Activated CD4-positive, alpha-beta memory T cell treated with anti-CD3 and anti-CD28 coated beads for 36 hours (primary cell): ENCODE results near the gene FAM107B. TPM values are rescaled to one million over a fixed set of nuclear protein-coding genes. Genes with fewer than 3 reads are reported as not detected.

Experiments used
- CTCF ChIA-PET: fragments of 350-600 bp; sonication (Branson Sonifier 250); formaldehyde crosslinking; loops from one replicate; lab custom pipeline; 2021; ENCODE audit warnings: antibody characterized with exemption, inconsistent platforms; lab: Charles Lee
- POLR2A ChIA-PET: fragments of 350-600 bp; sonication (Branson Sonifier 250); formaldehyde crosslinking; loops from one replicate; lab custom pipeline; 2021; ENCODE audit warnings: antibody characterized with exemption; lab: Charles Lee
- DNase-seq: peaks from one replicate; pipeline ENCODE4 v3.0.0-alpha.2; 2020
- H3K27ac Mint-ChIP-seq: one replicate; pipeline ENCODE4 v1.8.0; 2021; ENCODE audit warnings: mixed read lengths
- H3K27me3 Mint-ChIP-seq: one replicate; pipeline ENCODE4 v1.8.0; 2021; ENCODE audit warnings: mixed read lengths
- H3K36me3 Mint-ChIP-seq: one replicate; pipeline ENCODE4 v1.8.0; 2021; ENCODE audit warnings: mixed read lengths
- H3K4me1 Mint-ChIP-seq: one replicate; pipeline ENCODE4 v1.8.0; 2021; ENCODE audit warnings: low read depth, mixed read lengths
- H3K4me3 Mint-ChIP-seq: one replicate; pipeline ENCODE4 v1.8.0; 2021; ENCODE audit warnings: mild to moderate bottlenecking, mixed read lengths
- H3K9me3 Mint-ChIP-seq: one replicate; pipeline ENCODE4 v1.8.0; 2021; ENCODE audit warnings: mixed read lengths
- intact Hi-C: fragments of 100-400 bp; cut with micrococcal nuclease; formaldehyde crosslinking; loops from one replicate; pipeline ENCODE4 v1.15.1; 2023
- total RNA-seq, 2 experiments: library from RNA; stranded (reverse); gene quantifications; one replicate each; pipeline ENCODE4 v1.2.3, GENCODE V29; 2021

FAM107B gene
- total RNA-seq, 2 experiments from 2014 or later: 132 to 138 TPM

DNA sequence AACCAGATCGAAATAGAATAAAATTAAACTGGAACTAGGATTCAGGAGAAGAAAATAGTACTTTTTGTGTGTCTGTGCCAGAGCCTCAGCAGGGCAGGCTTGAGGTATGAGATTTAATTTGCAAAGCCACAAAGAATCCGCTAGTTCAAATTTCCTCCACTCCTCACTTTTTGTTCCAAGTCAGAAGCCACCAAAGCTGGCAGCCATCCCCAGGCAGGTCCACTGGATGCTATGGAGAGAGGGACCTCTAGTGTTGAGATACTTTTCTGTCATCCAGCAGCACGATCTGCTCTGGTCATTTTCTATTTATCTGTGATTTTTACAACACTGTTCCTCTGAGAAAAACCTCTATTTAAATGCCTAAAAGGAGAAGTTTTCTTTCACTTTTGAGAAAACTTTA lies 296.1 kb downstream of the FAM107B start:
- peaks cover 6% of the 10 kb centered on the region for H3K27me3 Mint-ChIP-seq
- no peak overlapping the region for H3K27ac Mint-ChIP-seq
- ChIA-PET POLR2A (interaction anchor here (0.7 kb wide), 1 partner anchor 390 kb away, joined by 3 read pairs; no protein-coding TSS in a partner anchor), CTCF (interaction anchor here (1.0 to 3.2 kb wide), 4 partner anchors 93 to 283 kb away, joined by 4 to 28 read pairs (median 10); no protein-coding TSS in a partner anchor)
- no peaks in the 10 kb centered on the region for H3K4me1 Mint-ChIP-seq
- H3K36me3 Mint-ChIP-seq: no peaks in the 10 kb centered on the region
- peak; percentile 36 for DNase-seq
- intact Hi-C loops: loop anchor here (1.0 kb wide), 1 partner anchor 281 kb away; no protein-coding TSS in a partner anchor
- no peak overlapping the region for H3K4me3 Mint-ChIP-seq
- H3K9me3 Mint-ChIP-seq: no peaks in the 10 kb centered on the region

DNA sequence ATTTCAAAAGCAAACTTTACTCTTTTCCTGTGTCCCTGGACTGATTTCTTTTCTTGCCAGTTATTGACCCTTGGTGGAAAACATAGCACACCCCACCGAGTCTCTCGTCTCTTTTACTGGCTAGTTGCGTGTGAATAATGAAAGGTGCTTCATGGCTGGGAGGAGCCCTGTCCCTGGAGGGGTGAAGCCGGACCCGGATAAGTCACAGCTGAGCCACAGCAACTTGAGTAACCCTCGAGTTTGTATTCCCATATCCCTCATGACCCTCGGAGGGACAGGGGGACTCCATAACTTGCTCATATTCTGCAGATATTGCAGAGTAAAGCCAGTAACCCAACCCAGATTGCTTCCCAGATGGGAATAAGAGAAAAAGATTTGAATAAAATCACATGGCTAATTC lies 296.5 kb downstream of the FAM107B start:
- no peaks in the 10 kb centered on the region for H3K36me3 Mint-ChIP-seq
- H3K9me3 Mint-ChIP-seq: no peaks in the 10 kb centered on the region
- ChIA-PET CTCF (interaction anchor here (1.0 to 3.2 kb wide), 5 partner anchors 9 to 283 kb away, joined by 4 to 28 read pairs (median 9); no protein-coding TSS in a partner anchor), POLR2A (interaction anchor here (0.7 kb wide), 1 partner anchor 390 kb away, joined by 3 read pairs; no protein-coding TSS in a partner anchor)
- no peak overlapping the region for H3K4me3 Mint-ChIP-seq
- intact Hi-C loops: loop anchor here (1.0 kb wide), 1 partner anchor 281 kb away; no protein-coding TSS in a partner anchor
- DNase-seq: no peak
- H3K27ac Mint-ChIP-seq: no peak overlapping the region
- peaks cover 2% of the 10 kb centered on the region for H3K27me3 Mint-ChIP-seq
- H3K4me1 Mint-ChIP-seq: no peaks in the 10 kb centered on the region

DNA sequence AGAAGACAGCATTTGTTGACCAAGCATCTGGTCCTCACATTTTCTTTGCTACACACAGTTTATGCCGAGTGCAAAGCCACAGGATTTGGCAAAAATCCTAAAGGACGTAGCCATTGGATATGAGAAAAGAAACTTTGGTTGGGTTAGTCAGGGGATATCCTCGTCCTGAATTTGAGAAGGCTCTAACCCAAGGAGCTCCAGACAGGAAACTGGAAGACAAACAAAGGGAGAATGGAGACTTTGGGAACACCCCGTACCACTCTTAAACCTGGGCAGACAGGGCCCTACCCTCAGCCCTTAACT lies 297.3 kb downstream of the FAM107B start:
- ChIA-PET CTCF (interaction anchor here (0.7 to 3.2 kb wide), 4 partner anchors 10 to 279 kb away, joined by 4 to 28 read pairs (median 7); no protein-coding TSS in a partner anchor), POLR2A (no interaction called here)
- intact Hi-C loops: no loop called here
- DNase-seq: no peak
- Mint-ChIP-seq H3K4me1 (no peaks in the 10 kb centered on the region), H3K9me3 (no peaks in the 10 kb centered on the region), H3K27ac (no peak overlapping the region), H3K27me3 (peaks cover 2% of the 10 kb centered on the region), H3K36me3 (no peaks in the 10 kb centered on the region), H3K4me3 (no peak overlapping the region)

DNA sequence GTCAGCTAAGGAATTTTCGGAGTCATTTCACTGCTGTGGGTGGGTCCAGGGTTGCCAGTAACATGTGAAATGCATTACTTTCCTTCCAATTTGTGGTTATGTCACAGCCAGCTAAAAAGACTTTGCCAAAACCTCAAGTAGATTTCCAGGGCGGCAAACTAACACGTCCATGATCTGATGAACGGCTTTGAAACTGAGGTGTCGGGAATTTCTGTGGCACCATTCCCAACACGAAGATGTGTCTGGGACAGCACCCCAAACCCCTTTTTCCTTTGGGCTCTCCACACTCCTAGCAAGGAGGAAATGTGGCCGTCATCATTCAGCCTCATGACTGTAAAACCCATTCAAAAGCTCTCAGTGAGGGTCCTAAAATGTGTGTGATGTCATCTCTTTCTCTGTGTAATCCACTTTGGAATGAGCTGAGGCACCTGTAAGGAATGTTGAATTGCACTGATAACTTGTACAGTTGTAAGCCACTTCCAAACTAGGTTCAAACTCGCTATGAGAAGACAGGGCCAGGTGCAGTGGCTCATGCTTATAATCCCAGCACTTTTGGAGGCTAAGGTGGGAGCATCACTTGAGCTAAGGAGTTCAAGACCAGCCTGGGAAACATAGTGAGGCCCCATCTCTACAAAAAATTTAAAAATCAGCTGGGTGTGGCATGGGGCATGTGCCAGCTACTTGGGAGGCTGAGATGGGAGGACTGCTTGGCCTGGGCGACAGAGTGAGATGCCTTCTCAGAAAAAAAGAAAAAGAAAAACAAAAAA lies 297.9 kb downstream of the FAM107B start:
- intact Hi-C loops: no loop called here
- no peaks in the 10 kb centered on the region for H3K4me1 Mint-ChIP-seq
- CTCF ChIA-PET: interaction anchor here (0.7 to 3.2 kb wide), 4 partner anchors 10 to 279 kb away, joined by 4 to 28 read pairs (median 7); no protein-coding TSS in a partner anchor
- POLR2A ChIA-PET: no interaction called here
- H3K27me3 Mint-ChIP-seq: peaks cover 4% of the 10 kb centered on the region
- no peak for DNase-seq
- H3K36me3 Mint-ChIP-seq: no peaks in the 10 kb centered on the region
- H3K9me3 Mint-ChIP-seq: no peaks in the 10 kb centered on the region
- no peak overlapping the region for H3K4me3 Mint-ChIP-seq
- H3K27ac Mint-ChIP-seq: no peak overlapping the region

DNA sequence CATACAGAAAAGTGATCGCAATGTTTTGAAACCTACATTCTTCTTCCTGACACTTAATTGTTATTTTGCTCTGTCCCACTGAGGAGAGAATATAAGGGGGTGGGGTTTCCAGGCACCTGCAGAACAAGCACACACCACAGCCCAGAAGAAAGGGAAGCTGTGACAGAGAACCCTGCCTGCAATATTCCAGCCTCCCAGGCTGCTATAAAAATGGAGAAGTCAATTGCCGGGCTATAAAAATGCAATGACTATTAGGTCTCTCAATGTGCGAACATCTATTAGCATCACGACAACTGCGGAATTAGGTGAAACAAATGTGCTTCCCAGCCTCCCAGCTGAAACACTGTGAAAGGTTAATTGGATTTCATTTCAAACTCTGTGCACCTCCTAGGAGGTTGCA lies 298.7 kb downstream of the FAM107B start:
- H3K36me3 Mint-ChIP-seq: no peaks in the 10 kb centered on the region
- ChIA-PET POLR2A (no interaction called here), CTCF (no interaction called here)
- H3K9me3 Mint-ChIP-seq: no peaks in the 10 kb centered on the region
- intact Hi-C loops: no loop called here
- H3K4me3 Mint-ChIP-seq: no peak overlapping the region
- DNase-seq: no peak
- no peak overlapping the region for H3K27ac Mint-ChIP-seq
- peaks cover 6% of the 10 kb centered on the region for H3K27me3 Mint-ChIP-seq
- H3K4me1 Mint-ChIP-seq: no peaks in the 10 kb centered on the region

DNA sequence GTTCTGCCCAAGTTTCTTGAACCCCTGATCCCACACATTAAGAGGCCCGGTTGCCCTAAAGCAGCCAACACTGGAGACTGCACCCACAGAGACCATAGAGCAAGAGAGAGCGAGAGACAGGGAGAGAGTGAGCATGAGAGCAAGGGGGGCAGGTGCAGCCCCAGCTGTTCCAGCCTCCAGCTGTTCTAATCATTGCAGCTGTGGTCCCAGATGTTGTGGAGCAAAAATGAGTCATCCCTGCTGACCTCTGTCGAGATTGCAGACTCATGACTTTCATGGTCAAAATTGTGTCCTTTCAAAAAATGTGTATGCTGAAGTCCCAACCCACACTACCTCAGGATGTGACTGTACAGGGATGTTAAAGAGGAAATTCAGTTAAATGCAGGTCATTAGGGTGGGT lies 300.0 kb downstream of the FAM107B start:
- Mint-ChIP-seq H3K27ac (no peak overlapping the region), H3K4me1 (no peaks in the 10 kb centered on the region), H3K36me3 (no peaks in the 10 kb centered on the region), H3K9me3 (no peaks in the 10 kb centered on the region), H3K4me3 (no peak overlapping the region), H3K27me3 (peaks cover 6% of the 10 kb centered on the region)
- ChIA-PET CTCF (interaction anchor here (0.9 to 1.0 kb wide), 2 partner anchors 278 to 348 kb away, joined by 3 to 4 read pairs; no protein-coding TSS in a partner anchor), POLR2A (no interaction called here)
- no peak for DNase-seq
- intact Hi-C loops: no loop called here

DNA sequence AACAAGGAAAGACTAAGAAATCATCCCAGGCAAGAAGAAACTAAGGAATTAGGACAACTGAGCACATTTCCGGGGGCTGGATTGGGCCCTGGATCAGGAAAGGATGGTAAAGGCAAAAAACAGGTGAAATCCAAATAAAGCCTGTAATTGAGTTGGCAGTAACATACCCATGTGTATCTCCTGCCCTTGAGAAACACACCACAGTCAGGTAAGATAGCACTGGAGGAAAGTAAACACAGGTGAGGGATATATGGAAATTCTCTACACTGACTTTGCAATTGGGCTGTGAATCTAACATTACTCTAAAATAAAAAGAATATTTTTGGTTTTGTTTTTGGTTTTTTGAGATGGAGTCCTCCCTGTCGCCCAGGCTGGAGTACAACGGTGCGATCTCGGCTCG lies 303.8 kb downstream of the FAM107B start:
- H3K9me3 Mint-ChIP-seq: no peaks in the 10 kb centered on the region
- no peak overlapping the region for H3K4me3 Mint-ChIP-seq
- peaks cover 15% of the 10 kb centered on the region for H3K27me3 Mint-ChIP-seq
- no peak overlapping the region for H3K27ac Mint-ChIP-seq
- no peaks in the 10 kb centered on the region for H3K36me3 Mint-ChIP-seq
- no peak for DNase-seq
- CTCF ChIA-PET: no interaction called here
- POLR2A ChIA-PET: no interaction called here
- intact Hi-C loops: no loop called here
- H3K4me1 Mint-ChIP-seq: no peaks in the 10 kb centered on the region

DNA sequence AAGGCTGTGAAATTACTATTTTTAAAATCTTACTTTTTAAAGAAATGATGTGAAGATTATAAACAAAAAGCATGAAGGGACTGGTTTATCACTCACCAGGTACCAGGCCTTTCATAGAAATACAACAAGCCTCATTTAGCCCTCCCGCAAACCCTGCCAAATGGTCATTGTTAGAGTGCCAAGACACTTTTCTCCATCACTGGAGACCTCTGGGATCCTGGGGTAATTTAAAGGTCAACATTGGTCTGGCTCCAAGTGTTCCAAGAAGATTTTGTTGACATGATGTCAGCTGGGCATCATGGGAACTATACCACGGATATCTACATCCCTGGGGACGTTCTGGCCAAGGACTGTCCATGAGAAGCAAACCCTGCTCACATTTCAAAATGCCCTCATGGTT lies 306.0 kb downstream of the FAM107B start:
- no peak for DNase-seq
- POLR2A ChIA-PET: no interaction called here
- Mint-ChIP-seq H3K9me3 (peaks cover 4% of the 10 kb centered on the region), H3K4me1 (no peaks in the 10 kb centered on the region), H3K27ac (no peak overlapping the region), H3K27me3 (peaks cover 13% of the 10 kb centered on the region), H3K4me3 (no peak overlapping the region), H3K36me3 (no peaks in the 10 kb centered on the region)
- intact Hi-C loops: no loop called here
- CTCF ChIA-PET: no interaction called here

Other genes starting within 250 kb of the FAM107B start
- gene CDNF, start 63.1 kb upstream of the FAM107B start, total RNA-seq: 1 to 10 TPM; 1.6 to 1.8 TPM
- 10 to 100 TPM; 31.1 to 31.2 TPM for gene HSPA14, start 63.4 kb upstream of the FAM107B start, total RNA-seq
- 10 to 100 TPM; 16.1 to 18.1 TPM for gene MSANTD7, start 63.4 kb upstream of the FAM107B start, total RNA-seq
- 10 to 100 TPM; 38.7 to 39.8 TPM for gene SUV39H2, start 104.0 kb upstream of the FAM107B start, total RNA-seq
- 10 to 100 TPM; 17.2 to 18.3 TPM for gene DCLRE1C, start 179.2 kb upstream of the FAM107B start, total RNA-seq
- 1 to 10 TPM in 1 of 2 experiments, under 1 TPM in 1; 0.95 to 1.4 TPM for gene MEIG1, start 184.5 kb upstream of the FAM107B start, total RNA-seq